GM18517 (cell line): ENCODE measurements around the gene BRD1.

Experiments
- ATAC-seq: cut with Tn5 transposase; IDR thresholded peaks from one replicate; pipeline ENCODE4 v1.9.1; 2021; ENCODE audit warnings: mild to moderate bottlenecking, moderate library complexity; ENCODE audit not compliant: unreplicated experiment

Gene BRD1

GRCh38 chr22:49735411-49735900, 92.2 kb downstream of the BRD1 start:
- ATAC-seq: no peak

- ATAC-seq: no peak
Measured at GRCh38 chr22:49734882-49735281, 92.8 kb downstream of the BRD1 start.

GRCh38 chr22:49734390-49734789, 93.3 kb downstream of the BRD1 start:
- no peak for ATAC-seq

- ATAC-seq: no peak
Measured at GRCh38 chr22:49733631-49734030, 94.0 kb downstream of the BRD1 start.

GRCh38 chr22:49730656-49731055, 97.0 kb downstream of the BRD1 start:
- ATAC-seq: no peak

GRCh38 chr22:49728570-49729271, 99.0 kb downstream of the BRD1 start:
- ATAC-seq: no peak

GRCh38 chr22:49727881-49728569, 99.6 kb downstream of the BRD1 start:
- no peak for ATAC-seq

- no peak for ATAC-seq
Measured at GRCh38 chr22:49727191-49727880, 100.3 kb downstream of the BRD1 start.

- ATAC-seq: no peak
Measured at GRCh38 chr22:49726701-49727101, 101.0 kb downstream of the BRD1 start.

GRCh38 chr22:49726022-49726681, 101.5 kb downstream of the BRD1 start:
- no peak for ATAC-seq

- ATAC-seq: no peak
Measured at GRCh38 chr22:49725516-49725915, 102.2 kb downstream of the BRD1 start.

- no peak for ATAC-seq
Measured at GRCh38 chr22:49724893-49725489, 102.7 kb downstream of the BRD1 start.

- no peak for ATAC-seq
Measured at GRCh38 chr22:49724030-49724892, 103.4 kb downstream of the BRD1 start.

GRCh38 chr22:49723478-49724029, 104.1 kb downstream of the BRD1 start:
- no peak for ATAC-seq
